GM12873 (cell line): ENCODE data around the gene PRUNE2.

Source experiments
- TF ChIP-seq, protein P1 (sequence below): IDR thresholded peaks from 2 replicates; pipeline ENCODE4 v1.5.1; 2012; ENCODE audit warnings: low read depth, mild to moderate bottlenecking, moderate library complexity, low read length, control low read depth; ENCODE audit not compliant: insufficient read depth; ENCODE audit errors: missing control alignments

The PRUNE2 gene

DNA sequence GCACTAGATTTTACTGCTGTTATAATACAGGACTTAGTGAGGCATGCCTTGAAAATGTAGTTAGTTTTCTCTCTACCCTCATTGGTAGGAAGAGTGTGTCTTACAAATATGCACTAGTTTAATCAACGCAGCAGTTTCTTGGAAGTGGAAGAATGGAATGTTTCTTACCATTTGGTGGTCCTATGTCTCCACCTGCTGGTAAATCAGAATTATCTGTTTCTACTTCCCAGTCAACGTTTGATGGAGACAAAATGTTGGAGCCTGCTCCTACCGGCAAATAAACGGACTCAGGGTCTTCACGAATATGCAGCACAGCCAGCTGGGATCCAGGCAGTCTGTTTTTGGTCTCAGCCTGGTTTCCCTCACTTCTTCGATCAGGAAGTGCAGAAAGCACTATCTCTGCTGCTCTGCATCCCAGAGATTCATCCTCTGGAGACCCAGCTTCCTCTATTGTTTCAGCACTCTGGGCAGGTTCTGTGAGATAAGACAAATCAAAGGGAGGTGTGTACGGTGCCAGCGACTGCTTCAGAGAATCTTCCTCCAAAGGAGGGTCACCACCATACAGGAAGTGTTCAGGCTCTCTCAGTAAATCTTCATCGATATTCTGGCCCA, 201.2 kb downstream of the PRUNE2 start:
- TF ChIP-seq, protein P1, sequence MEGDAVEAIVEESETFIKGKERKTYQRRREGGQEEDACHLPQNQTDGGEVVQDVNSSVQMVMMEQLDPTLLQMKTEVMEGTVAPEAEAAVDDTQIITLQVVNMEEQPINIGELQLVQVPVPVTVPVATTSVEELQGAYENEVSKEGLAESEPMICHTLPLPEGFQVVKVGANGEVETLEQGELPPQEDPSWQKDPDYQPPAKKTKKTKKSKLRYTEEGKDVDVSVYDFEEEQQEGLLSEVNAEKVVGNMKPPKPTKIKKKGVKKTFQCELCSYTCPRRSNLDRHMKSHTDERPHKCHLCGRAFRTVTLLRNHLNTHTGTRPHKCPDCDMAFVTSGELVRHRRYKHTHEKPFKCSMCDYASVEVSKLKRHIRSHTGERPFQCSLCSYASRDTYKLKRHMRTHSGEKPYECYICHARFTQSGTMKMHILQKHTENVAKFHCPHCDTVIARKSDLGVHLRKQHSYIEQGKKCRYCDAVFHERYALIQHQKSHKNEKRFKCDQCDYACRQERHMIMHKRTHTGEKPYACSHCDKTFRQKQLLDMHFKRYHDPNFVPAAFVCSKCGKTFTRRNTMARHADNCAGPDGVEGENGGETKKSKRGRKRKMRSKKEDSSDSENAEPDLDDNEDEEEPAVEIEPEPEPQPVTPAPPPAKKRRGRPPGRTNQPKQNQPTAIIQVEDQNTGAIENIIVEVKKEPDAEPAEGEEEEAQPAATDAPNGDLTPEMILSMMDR = peak; percentile 69

DNA sequence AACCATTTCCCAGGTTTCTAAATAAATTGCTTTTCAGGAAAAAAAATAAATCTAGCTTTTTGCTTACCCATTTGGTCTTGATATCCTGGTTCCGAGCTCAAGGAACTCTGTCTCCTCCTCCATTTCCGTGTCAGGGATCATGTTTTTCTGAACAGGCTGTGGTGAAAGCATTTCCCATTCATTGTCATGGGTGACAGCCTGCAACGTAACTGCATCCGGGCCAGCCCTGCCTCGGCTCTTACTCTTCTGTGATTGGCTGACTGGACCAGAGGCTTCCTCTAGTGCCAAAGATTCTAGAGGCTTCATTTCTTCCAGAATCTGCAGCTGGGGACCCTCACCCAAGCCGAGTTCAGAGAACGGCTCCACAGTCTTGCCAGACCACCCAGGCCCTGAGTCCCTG, 202.6 kb downstream of the PRUNE2 start:
- TF ChIP-seq, protein P1 = no peak

DNA sequence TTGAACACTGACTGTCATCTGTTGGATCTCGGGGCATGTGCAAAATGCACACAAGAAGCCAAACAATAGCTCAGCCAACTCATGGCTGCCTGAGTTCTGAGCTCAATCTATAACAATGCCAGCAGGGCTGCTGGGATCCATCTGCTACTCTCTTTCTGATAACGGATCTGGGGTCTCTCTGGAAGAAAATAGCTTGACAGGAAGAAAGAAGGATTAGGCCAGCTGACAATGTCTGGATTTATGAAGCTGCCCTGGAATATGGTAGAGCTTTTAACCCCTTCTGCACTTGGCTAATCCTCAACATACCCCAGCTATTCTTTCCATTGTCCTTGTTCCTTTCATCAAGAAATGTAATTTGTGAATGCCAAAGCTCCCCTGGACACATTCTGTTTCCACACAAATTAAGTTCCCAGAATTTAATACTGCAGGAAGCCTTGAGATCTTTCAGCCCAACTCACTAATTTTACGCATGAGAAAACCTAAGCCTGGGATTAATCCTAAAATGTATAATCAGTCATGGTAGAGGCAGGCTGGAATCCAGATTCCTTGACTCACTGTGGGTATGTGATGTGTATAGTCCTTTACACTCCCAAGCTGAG, 204.4 kb downstream of the PRUNE2 start:
- TF ChIP-seq, protein P1 = no peak

DNA sequence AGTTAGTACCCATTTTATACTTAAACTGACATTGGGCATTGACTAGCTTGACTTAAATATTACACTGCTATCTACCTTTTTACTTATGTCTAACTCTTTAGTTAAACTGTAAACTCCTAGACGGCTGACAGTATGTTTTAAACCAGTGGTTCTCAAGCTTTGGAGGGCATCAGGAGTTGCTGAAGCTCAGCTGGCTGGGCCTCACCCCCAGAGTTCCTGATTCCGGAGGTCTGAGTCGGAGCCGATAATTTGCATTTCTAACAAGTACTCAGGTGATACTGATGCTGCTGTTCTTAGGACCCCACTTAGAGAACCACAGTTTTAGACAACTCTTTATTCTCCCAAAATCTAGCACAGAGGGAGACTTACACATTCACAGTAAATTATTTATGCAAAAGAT, 205.0 kb downstream of the PRUNE2 start:
- TF ChIP-seq, protein P1 = no peak

DNA sequence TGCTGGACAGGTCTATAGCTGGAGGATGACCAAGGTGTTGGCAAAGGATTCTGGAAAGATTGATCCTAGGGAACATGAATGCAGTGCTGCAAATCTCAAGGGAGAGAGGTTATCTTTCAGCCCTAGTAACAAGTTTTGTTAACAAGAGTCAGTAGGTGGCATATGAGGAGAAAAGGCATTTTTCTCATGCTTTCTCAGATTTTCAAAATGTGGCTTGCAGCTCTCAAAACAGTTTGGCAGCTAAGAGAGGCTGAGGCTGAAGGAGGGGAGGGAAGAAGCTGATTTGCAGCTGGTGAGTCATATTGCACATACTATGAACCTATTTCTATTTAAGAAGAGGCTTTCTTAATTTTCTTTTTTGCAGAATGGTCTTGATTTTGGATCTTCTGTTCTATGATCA, 205.9 kb downstream of the PRUNE2 start:
- TF ChIP-seq, protein P1 = no peak

DNA sequence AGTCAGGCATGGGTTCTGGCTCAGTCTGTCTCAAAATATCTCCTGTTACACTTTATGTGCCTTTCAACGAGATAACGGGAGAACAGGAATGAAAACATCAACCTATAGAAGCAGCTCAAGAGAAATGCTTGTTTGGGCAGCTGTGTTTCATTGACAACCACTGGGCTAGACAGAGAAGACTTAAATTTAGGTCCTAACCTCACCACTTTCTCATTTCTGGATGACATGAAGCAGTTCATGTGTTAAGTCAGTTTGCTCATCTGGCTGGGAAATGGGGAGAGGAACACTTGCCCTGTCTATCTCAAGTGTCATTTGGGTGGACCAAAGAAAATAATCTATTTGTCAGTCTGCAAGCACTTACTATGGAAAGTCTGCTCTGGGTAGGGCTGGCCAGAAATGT, 208.4 kb downstream of the PRUNE2 start:
- TF ChIP-seq, protein P1 = no peak

DNA sequence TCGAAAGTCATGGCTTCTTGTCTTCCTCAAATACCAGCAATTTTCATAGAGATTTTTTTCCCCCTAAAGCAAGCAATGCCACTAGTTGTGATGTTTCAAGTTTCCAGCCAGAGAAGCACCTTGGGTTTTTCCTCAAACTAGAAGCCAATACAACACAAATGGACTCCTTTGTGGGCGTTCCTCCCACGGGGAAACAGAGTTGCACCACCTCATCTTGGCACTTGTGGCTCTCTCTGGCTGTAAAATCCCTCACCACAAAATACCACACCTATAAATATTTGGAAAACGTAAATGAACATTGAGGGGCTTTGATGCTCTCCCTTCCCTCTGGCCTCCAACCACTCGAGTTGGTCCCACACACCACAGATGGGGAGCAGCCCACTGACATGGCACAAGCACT, 208.8 kb downstream of the PRUNE2 start:
- TF ChIP-seq, protein P1 = no peak
